K562 (cell line): Measurements from ENCODE around the gene RNF187. TPM values are rescaled to one million over a fixed set of nuclear protein-coding genes. Genes with fewer than 3 reads are reported as not detected.

Source experiments
- ARID1B ChIP-seq: fragments of 450-650 bp; IDR thresholded peaks from 2 replicates; pipeline ENCODE4 v1.6.1; 2016; ENCODE audit warnings: antibody characterized with exemption, mild to moderate bottlenecking, inconsistent platforms
- BRF1 ChIP-seq: IDR thresholded peaks from 3 replicates; pipeline ENCODE4 v1.6.1; 2011; ENCODE audit warnings: borderline replicate concordance, mild to moderate bottlenecking; ENCODE audit not compliant: insufficient read length; ENCODE audit errors: extremely low read depth
- CEBPG ChIP-seq, 3 experiments: fragments of 200-800 bp in 1 of 3; sonication (Bioruptor generic) in 1 of 3; sonication (generic) in 1 of 3; formaldehyde crosslinking in 1 of 3; IDR thresholded peaks in 2 of 3; conservative IDR thresholded peaks in 1 of 3; 2 replicates each; pipeline versions ENCODE4 v1.6.1 to v1.8.0; 2016 to 2022; ENCODE audit warnings: missing compliant biosample characterization in 2 of 3, missing genetic modification characterization in 2 of 3, mild to moderate bottlenecking in 1 of 3, missing genetic modification reagents in 1 of 3
- CHD2 ChIP-seq: IDR thresholded peaks from 2 replicates; pipeline ENCODE4 v1.6.1; 2011; ENCODE audit warnings: low read depth, low read length
- HDAC8 ChIP-seq: fragments of 450-650 bp; IDR thresholded peaks from 2 replicates; pipeline ENCODE4 v1.6.1; 2016; ENCODE audit warnings: mild to moderate bottlenecking, missing genetic modification characterization, moderate library complexity, missing compliant biosample characterization
- HEY1 ChIP-seq: fragments of 250-450 bp; sonication (Bioruptor Pico); IDR thresholded peaks from 2 replicates; pipeline ENCODE4 v1.5.0; 2020; ENCODE audit warnings: mild to moderate bottlenecking, moderate library complexity, borderline replicate concordance
- HMGXB4 ChIP-seq: sonication (generic); formaldehyde crosslinking; IDR thresholded peaks from 2 replicates; pipeline ENCODE4 v1.8.1; 2023; ENCODE audit warnings: mild to moderate bottlenecking, missing genetic modification reagents
- HSF4 ChIP-seq: fragments of 250-450 bp; sonication (Bioruptor Pico); IDR thresholded peaks from 2 replicates; pipeline ENCODE4 v2.1.2; 2022; ENCODE audit warnings: mild to moderate bottlenecking, moderate library complexity, borderline replicate concordance
- IRF9 ChIP-seq: fragments of 450-650 bp; IDR thresholded peaks from 2 replicates; pipeline ENCODE4 v1.6.1; 2016; ENCODE audit warnings: missing biosample characterization, missing genetic modification characterization
- NR4A1 ChIP-seq, 2 experiments: fragments of 250-450 bp in 1 of 2; fragments of 450-650 bp in 1 of 2; sonication (Bioruptor Pico) in 1 of 2; IDR thresholded peaks; 2 replicates each; pipeline versions ENCODE4 v1.4.0 to v1.6.1; 2016 to 2020; ENCODE audit warnings: mild to moderate bottlenecking in 2 of 2, missing compliant biosample characterization in 1 of 2, missing genetic modification characterization in 1 of 2, moderate library complexity in 1 of 2
- PTTG1 ChIP-seq: fragments of 450-650 bp; IDR thresholded peaks from 2 replicates; pipeline ENCODE4 v1.6.1; 2016; ENCODE audit warnings: low read depth, mild to moderate bottlenecking, missing genetic modification characterization, missing compliant biosample characterization
- SIRT6 ChIP-seq: IDR thresholded peaks from one replicate; pipeline ENCODE4 v1.6.1; 2012; ENCODE audit warnings: low read depth, mild to moderate bottlenecking, control low read depth, inconsistent platforms, low read length, moderate library complexity
- SMAD4 ChIP-seq: fragments of 250-450 bp; sonication (Bioruptor Pico); conservative IDR thresholded peaks from 2 replicates; pipeline ENCODE4 v1.8.0; 2021; ENCODE audit warnings: inconsistent platforms, mild to moderate bottlenecking, moderate library complexity
- SRSF3 ChIP-seq: fragments of 200-400 bp; formaldehyde crosslinking; IDR thresholded peaks from 2 replicates; pipeline ENCODE4 v1.6.1; 2016; ENCODE audit warnings: mild to moderate bottlenecking, low read length, moderate library complexity; ENCODE audit not compliant: insufficient read depth
- TEAD1 ChIP-seq, 2 experiments: fragments of 450-650 bp in 1 of 2; sonication (generic) in 1 of 2; formaldehyde crosslinking; IDR thresholded peaks; 2 replicates each; pipeline versions ENCODE4 v1.4.0 to v1.8.0; 2020 to 2022; ENCODE audit warnings: mild to moderate bottlenecking in 2 of 2, missing genetic modification reagents in 1 of 2
- WHSC1 ChIP-seq: IDR thresholded peaks from one replicate; pipeline ENCODE4 v1.6.1; 2012; ENCODE audit warnings: low read length, control low read depth, inconsistent platforms
- ZBTB17 ChIP-seq: fragments of 450-650 bp; formaldehyde crosslinking; IDR thresholded peaks from 2 replicates; pipeline ENCODE4 v1.4.0; 2020; ENCODE audit warnings: mild to moderate bottlenecking
- ZBTB43 ChIP-seq: sonication (generic); formaldehyde crosslinking; IDR thresholded peaks from 2 replicates; pipeline ENCODE4 v1.8.0; 2023; ENCODE audit warnings: mild to moderate bottlenecking, missing genetic modification reagents
- ZNF174 ChIP-seq: fragments of 250-450 bp; sonication (Bioruptor Pico); IDR thresholded peaks from 2 replicates; pipeline ENCODE4 v1.4.0; 2020; ENCODE audit warnings: mild to moderate bottlenecking
- ZNF239 ChIP-seq: fragments of 250-450 bp; sonication (Bioruptor Pico); IDR thresholded peaks from 2 replicates; pipeline ENCODE4 v1.4.0; 2020; ENCODE audit warnings: mild to moderate bottlenecking
- ZNF584 ChIP-seq: fragments of 200-800 bp; sonication (Bioruptor generic); IDR thresholded peaks from 2 replicates; pipeline ENCODE4 v1.6.1; 2016; ENCODE audit warnings: low read depth, mild to moderate bottlenecking, missing genetic modification characterization, missing compliant biosample characterization
- ZNF589 ChIP-seq: fragments of 200-800 bp; sonication (Bioruptor generic); IDR thresholded peaks from 2 replicates; pipeline ENCODE4 v1.6.1; 2016; ENCODE audit warnings: low read depth, missing genetic modification characterization, missing compliant biosample characterization
- ZNF76 ChIP-seq: fragments of 250-450 bp; sonication (Bioruptor Pico); IDR thresholded peaks from 2 replicates; pipeline ENCODE4 v1.4.0; 2020; ENCODE audit warnings: mild to moderate bottlenecking, moderate library complexity, borderline replicate concordance
- polyA plus RNA-seq, 8 experiments: library from polyadenylated mRNA; depleted of rRNA in 4 of 8; stranded (reverse) in 5 of 8; unstranded in 3 of 8; fragments of >200 nt; fragmentation: Nextera tagmentation in 2 of 8; fragmentation: Illumina TruSeq in 1 of 8; extraction: Ambion mirVana in 2 of 8; extraction: Trizol in 1 of 8; gene quantifications; 2 replicates each; pipeline versions ENCODE4 v1.2.1 to v1.2.3, GENCODE V29; 2011 to 2014; ENCODE audit warnings: inconsistent platforms in 1 of 8, missing spikeins in 1 of 8
- total RNA-seq, 7 experiments: library from RNA; depleted of rRNA in 6 of 7; stranded (reverse); fragments of >200 nt in 6 of 7; fragmentation: Illumina TruSeq in 2 of 7; extraction: Trizol in 2 of 7; gene quantifications; 2 replicates each; pipeline versions ENCODE4 v1.2.1 to v1.2.3, GENCODE V29; 2011 to 2021; ENCODE audit warnings: low replicate concordance in 1 of 7

Gene RNF187
- total and polyA plus RNA-seq, 9 of the 15 experiments (the other 6 are each of a cell fraction or from before 2014, with no cell fraction given) = 2.3 to 119 (median 41.9) TPM

DNA sequence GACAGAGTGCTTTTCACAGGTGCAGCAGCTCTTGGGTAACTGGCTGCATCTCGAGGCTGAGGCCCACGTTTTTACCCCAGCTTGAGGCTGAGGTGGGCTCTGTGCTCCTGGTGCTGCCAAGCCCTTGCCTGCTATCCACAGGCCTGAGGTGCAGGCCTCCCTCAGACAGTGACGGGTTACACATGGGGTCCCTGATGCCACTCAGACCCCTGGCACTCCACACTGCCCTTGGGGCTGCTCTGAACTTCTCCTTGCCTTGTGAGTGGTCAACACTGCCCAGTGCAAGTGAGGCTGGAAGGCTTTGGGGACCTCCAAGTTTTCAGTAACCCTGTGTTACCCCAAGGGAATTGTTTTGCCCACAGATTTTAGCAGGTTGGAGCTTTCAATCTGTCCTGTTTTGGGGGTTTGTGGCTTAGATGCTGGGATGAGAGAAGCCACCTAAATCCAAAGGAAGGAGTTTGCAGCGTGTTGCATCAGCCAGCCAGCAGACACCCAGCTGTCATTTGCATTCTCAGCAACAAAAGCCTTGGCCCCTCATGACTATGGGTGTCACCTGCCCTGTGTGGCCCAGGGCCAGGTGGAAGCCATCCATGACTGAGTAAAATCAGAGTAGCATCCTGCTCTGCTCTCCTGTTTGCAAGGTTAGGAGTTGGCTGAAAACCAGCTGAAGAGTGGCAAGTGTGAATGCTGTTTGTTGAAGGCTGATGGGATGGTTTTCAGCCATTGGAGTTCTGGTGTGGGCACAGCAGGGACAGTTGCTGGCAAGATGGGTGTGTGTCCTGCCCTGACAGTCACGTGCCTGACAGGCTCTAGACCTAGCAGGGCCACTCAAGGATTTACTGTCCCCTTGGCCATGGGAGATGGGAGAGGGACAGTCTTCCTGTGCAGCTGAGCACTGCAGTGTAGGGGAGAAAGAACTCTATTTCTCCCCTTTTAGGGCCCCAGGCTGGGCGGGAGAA is 3.2 kb downstream of the RNF187 start (continued):
- TF ChIP-seq TEAD1 (CRISPR knock-in tag; IDR thresholded peaks at IDR 0.05) (peak; percentile 76 to 90; a peak in 2 of 4 replicates), CEBPG (CRISPR knock-in tag; IDR thresholded peaks at IDR 0.05) (peak; percentile 100), CEBPG (tag; conservative IDR thresholded peaks at IDR 0.05 in 1 of 2, IDR thresholded peaks at IDR 0.05 in 1 of 2) (peak; percentile 98 to 100), WHSC1 (peak; percentile 55), ZNF239 (CRISPR knock-in tag) (peak; percentile 71), CHD2 (no peak), BRF1 (no peak), SIRT6 (no peak), SMAD4 (CRISPR knock-in tag) (peak; percentile 97), ZBTB17 (CRISPR knock-in tag) (peak; percentile 85), HMGXB4 (CRISPR knock-in tag) (no peak), NR4A1 (CRISPR knock-in tag; IDR thresholded peaks at IDR 0.05) (no peak), NR4A1 (tag; IDR thresholded peaks at IDR 0.05) (peak; percentile 96), HDAC8 (peak; percentile 95), SRSF3 (no peak), ZNF584 (peak; percentile 98), ZNF589 (peak; percentile 94), PTTG1 (tag) (peak; percentile 75), HSF4 (CRISPR knock-in tag) (peak; percentile 94), ZNF174 (no peak), HEY1 (CRISPR knock-in tag) (peak; percentile 79; the same call in 1 of the 2 replicates), ZNF76 (CRISPR knock-in tag) (peak; percentile 81; the same call in 1 of the 2 replicates), ZBTB43 (CRISPR knock-in tag) (no peak), IRF9 (tag) (peak; percentile 97), ARID1B (peak; percentile 70)
